Measurements from ENCODE around the gene DLK1.

The DLK1 gene

DNA sequence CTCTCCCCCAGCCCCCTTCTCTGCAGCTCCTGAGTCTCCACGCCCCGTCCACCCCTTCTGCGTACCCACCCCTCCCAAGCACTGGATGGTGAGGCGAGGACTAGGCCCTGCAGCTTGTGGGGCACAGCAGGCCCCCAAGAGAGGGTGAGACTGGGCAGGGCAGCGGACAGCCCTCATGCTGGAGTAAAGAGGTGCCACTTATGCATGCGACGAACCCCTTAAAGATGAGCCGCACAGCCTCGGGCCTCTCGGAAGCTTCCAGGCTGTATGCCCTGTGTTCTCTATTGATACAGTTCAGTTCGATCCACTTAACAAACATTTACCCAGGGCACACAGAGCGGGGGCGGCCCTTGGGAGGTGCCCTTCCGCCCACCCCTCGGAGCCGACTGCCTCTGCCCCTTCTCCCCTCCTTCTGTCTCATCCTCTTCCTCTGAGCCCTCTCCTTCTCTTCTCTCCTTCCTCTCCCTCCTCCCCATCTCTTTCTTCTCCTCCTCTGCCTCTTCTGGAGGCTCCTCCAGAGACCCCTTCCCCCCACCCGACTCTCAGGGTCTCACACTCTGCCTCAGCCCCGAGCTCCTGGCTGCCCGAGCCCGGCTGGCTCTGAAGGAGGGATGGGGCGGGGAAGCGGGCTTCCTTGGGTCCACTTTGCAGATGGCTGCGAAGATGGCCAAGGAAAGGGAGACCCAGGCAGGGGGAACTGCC, 32.7 kb upstream of the DLK1 start:
- DNase-seq, result no peak

DNA sequence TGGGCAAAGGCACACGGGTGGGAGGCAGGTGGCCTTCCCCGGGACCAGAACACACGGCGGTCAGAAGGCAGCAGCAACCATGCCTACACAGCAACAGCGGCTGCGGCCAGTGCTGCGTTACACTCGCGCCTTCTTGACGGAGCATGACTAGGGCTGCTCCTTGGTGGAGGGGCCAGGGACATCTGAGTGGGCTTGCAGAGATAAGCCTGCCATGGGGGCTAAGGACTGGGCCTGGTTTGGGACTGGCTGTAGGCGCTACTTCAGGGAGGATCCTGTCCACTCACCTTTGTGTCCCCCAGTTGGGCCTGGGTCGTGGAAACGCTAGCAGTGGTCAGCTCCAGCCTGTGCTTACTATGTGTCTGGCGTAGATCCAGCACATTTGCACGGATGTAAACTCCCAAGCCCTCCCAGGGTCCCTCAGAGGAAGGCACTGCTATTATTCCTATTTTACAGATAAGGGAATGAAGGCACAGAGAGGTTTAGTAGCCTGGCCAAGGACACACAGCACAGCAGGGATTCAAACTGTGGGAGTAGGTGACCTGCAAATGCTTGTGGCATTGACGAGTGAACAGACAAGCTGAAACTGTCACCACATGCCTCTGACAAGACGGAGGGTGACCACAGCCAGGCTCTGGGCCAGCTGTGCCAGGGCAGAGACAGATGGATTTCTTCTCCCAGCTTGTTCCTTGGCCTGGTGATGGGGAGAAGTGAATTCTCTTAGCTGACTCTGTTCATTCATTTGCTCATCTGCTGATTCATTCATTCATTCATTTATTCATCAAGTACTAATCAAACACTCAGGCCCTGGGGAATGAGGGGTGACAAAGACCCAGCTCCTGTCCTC, 31.9 kb upstream of the DLK1 start:
- no peak for DNase-seq

DNA sequence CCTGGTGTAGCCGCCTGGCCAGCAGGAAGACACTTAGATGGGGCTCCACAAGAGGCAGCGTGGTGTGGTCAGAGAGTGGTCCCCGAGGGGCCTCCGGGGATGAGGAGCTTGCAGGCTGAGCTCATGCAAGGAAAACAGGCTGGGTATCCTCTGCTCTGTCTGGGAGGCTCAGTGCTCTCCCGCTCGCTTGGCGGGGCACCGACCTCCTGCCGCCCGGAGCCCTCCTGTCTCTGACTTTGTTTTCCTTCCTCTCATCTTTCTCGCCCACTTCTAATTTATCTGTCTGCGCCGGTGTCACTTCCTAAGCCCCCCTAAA, 31.3 kb upstream of the DLK1 start:
- no peak for DNase-seq

DNA sequence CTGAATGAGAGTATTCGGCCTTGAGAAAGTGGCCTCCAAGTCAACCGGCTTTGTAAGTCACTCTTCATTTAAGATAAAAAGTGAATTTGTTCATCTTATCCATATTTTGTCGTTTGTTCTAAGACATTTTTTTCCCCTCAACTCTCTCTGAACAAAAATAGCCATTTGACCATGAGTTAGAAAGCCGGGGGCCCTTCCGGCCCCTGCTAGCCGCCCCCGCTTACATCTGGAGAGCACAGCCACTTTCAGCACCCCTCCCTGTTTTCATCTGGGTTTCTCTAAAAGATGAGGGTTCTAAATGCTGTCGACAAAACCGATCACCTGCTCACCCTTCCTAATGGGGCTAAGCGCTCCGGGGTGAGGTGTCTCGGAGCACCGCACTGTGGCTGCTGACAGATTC, 30.7 kb upstream of the DLK1 start:
- no peak for DNase-seq

DNA sequence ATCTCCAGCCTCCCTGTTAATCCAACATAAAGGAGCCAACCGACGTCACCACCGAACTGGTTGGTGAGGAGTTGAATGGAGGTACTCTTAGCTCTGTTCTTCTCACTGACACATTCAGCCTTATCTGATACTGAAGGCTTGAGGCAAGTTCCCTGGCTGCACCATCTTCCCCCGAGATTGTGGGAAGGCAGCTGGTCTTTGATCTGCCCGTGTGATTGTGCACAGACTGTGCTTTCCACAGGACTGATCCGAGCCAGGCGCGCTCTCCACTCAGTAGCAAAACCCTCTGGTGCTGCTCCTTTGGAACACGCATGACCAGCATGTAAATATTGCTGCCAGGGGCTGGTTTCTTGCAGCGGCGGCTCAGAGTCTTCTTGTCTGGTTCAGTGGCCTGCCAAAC, 30.1 kb upstream of the DLK1 start:
- DNase-seq, result no peak

DNA sequence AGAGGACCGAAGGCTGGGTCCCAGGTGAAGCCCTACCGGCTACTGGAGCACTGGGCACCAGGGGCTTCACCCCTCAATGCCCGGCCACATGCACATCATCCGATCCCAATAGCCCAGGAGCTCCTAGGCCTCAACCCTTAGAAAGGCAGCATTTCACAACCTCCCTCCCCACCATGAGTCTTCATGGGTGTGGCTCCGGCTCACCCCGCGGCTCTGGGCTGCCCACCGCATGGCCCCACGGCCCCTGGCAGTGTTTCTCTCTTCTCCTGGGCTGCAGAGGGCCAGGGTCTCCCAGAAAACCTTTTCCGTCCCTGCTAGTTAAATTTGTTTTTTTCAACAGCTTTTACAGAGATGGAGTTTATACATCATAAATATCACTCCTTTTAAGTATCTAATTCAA, 28.6 kb upstream of the DLK1 start:
- DNase-seq, result no peak

DNA sequence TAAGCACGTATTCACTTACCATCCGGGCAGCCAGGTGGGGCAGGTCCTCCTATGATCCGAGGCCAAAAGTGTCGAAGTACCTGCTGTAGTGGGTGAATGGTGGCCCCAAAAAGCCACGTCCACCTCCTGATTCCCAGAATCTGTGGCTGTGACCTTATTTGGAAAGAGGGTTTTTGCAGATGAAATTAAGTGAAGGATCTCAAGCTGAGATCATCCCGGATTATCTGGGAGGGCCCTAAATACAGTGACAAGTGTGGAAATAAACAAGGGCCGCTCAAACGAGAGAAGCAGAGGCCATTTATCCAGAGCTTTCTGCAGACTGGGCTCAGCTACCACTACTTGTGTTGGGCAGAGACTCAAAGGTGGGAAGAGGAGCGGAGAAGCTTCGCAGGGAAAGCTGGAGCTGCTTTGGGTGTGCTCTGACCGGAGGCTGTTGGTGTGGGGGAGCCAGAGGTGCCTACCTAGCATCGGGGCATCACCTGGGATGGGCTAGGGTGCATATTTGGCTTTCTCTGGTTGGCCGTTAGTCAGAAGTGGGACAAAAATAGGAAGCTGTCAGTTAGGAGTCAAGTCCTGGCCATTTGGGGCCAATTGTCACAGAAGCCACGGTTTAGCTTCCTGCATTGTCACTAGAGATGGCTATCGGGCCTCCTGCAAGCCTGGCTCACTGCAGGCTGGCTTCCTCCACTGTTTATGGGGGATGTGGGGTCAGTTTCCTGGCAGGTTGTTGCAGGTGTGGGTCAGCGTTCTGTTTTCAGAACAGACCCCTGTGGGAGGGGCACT, 27.8 kb upstream of the DLK1 start:
- DNase-seq, result no peak

DNA sequence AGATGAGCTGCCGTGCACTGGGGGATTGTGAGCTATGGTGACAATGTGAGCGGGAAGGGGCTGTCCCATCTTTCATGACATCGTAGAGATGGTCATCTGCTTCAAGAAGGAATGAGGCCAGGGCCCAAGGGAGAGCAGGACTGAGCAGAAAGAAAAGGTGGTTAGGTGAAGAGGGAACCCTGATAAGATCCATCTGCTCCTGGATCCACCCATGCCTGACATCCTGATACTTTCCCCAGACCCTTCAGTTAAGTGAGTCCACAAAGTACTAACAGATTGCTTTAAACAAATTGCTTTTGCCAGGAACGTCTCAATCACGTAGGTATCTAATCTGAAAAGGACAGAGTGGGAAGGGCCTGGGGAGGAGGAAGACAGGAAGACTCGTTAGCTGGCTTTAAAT, 25.4 kb upstream of the DLK1 start:
- no peak for DNase-seq

DNA sequence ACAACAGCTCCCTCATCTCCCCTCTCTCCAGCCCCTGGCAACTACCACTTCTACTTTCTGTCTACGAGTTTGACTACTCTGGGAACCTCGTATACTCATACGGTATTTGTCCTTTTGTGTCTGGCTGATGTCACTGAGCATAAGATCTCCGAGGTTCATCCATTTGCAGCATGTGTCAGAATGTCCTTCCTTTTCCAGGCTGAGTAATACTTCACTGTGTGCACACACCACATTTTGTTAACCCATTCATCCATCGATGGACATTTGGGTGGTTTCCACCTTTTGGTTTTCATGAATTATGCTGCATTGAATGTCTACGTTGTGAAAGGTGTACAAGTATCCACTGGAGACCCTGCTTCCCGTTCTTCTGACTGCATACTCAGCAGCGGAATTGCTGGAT, 24.1 kb upstream of the DLK1 start:
- no peak for DNase-seq

DNA sequence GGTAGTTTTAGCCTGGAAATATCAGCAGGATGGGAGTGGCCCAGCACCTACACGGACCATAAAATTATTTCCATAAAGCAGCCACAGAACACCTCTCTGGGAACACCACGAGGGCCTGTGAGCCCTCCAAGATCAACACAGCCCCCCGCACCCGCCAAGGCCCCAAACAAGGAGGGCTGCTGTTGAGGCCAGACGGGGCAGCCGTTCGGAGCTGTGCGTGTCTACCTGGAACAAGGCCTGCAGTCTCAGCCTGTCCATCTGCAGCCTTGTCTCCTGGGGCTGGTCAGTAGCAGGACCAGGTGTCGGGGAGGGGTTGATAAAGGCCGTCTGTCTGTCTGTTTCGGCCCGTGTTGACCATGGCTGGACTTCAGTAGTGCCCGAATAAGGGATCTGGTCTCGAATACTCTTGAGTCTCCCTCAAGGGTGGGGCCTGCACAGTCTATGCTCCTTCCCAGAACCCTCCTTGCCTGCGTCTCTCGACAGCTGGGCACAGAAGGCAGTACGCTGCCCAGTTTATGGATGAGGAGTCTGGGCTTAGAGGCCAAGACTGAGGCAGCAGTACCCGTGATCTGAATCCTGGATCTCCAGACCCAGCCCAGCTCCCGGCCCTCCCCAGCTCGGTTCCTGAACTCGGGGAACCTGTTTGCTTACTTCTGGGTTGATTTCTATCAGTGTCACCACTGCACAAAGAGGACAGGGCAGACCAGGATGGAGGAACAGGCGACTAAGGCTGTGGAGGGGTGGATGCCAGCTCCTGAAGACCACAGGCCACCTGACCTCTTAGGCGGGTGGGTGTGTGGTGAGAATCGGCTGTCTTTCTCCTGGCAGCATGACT, 23.1 kb upstream of the DLK1 start:
- no peak for DNase-seq

DNA sequence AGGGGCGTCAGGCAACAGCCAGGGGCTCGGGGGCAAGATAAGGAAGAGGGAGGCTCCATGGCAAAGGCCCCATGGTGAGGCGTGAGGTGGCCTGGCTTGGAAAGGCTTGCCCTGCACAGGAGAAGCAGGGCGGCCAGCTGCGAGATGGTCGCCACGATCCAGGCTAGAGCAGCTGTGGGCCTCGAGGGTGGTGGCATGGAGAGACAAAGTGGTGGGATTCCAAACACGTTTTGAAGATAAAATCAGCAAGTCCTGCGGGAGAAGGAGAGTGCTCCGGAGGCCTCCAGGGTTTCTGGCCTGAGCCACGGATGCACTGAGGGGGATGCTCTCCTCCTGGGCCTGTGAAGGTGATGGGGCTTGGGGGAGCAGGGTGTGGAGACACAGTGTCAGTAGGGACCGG, 20.5 kb upstream of the DLK1 start:
- DNase-seq, result no peak

DNA sequence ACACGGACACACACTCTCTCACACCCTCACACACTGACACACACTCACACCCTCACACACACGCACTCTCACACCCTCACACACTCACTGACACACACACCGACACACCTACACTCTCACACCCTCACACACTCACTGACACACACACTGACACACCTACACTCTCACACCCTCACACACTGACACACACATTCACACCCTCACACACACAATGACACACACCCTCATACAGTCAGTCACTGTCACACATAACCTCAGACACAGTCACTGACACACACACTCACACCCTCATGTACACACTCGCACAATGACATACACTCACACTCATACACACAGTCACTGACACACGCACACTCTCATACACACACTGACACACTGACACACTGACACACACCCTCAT, 19.8 kb upstream of the DLK1 start:
- DNase-seq, result no peak

DNA sequence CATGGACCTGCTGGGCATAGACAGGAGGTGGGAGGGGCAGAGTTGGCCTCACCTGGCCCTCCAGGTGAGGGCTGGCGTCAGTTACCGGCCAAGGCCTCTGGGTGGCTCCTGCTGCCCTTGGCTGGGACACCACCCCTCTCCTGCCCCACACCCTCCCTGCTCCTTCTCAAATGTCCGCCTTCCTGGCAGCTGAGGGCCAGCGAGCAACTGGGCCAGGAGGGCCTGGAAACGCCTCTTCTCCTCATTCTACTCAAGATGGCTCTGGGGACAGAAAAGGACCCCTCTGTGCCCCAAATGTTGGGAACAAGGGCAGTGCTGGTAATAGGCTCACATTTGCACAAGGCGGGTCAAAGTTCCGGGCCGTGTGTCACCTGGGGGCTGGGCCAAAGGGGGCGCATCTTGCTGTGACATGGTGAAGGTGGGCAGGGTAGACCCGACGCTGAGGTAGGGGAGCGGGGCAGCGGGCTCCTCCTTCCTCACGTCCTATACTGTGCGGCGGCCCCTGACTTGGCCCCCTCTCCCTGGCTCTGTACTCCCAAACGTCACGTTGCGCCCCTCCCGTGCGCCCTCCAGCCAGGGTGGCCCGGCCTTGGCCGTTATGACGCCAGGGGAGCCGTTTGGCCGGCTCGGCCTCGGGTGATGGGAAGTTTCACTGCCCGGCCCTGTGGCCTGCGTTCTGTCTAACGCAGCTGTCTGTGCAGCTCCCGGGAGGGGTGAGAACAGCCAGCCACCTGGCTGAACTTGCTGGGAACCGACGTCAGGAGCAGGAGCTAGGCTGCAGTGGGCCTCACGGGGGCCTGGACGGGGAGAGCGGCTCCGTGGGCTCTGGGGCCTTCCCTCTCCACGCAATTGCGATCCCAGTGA, 18.0 kb upstream of the DLK1 start:
- DNase-seq, result no peak

DNA sequence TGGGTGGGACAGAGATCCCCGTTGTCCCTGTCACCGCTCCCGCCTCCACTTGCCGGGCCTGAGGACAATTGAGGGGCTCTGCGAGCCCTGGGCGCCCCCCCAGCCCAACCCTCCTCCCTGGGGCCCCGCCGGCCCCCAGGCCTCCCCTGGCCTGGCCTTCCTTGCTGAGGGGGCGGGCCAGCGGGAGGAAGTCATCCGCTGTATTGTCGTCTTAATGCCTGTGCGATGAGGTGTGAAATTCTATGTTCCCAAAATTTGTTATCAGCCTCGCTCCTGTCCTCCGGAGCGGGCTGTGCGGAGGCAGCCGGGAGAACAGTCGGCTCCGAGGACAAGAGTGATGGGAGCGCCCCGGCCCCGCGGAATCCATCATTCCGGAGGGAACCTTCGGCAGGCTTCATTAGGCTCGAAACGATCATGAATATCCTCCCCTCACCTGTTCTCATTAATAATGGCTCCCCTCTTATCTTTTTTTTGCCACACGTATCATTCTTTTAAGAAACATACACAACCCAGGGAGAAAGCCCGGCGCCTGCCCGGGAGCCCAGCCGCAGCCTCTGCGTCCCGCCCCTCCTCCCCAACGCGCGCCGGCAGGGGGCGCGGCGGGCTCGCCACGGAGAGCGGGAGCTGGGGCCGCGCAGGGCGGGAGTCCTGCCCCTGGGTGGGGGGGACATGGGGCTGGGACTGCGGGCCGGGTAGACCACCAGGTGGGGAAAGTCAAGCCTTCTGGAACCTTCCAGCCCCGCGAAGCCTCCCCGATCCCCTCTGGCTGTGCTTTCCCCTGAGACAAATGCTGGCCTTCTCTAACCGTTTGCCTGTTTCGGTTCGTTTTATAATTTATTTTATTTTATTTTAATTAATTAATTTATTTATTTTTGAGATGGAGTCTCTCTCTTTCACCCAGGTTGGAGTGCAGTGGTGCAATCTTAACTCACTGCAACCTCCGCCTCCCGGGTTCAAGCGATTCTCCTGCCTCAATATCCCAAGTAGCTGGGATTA, 17.1 kb upstream of the DLK1 start:
- peak; percentile 23 to 47 for DNase-seq

DNA sequence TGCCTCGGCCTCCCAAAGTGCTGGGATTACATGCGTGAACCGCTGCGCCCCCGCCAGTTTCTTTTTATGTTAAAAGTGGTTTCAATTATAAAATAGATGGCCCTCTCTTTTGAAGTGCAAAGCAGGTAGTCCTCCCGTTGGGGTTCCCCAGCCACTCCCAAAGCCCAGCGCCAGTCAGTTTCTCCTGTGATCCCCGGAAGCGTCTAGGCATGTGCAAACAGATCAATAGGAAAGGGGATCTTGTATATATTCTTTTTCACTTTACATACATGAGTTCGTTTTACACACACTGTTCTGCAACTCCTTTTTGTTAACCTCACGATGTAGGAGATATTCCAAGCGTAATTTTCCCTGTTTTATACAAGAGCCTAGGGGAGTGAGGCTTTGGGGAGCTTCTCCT, 16.3 kb upstream of the DLK1 start:
- DNase-seq, result no peak

DNA sequence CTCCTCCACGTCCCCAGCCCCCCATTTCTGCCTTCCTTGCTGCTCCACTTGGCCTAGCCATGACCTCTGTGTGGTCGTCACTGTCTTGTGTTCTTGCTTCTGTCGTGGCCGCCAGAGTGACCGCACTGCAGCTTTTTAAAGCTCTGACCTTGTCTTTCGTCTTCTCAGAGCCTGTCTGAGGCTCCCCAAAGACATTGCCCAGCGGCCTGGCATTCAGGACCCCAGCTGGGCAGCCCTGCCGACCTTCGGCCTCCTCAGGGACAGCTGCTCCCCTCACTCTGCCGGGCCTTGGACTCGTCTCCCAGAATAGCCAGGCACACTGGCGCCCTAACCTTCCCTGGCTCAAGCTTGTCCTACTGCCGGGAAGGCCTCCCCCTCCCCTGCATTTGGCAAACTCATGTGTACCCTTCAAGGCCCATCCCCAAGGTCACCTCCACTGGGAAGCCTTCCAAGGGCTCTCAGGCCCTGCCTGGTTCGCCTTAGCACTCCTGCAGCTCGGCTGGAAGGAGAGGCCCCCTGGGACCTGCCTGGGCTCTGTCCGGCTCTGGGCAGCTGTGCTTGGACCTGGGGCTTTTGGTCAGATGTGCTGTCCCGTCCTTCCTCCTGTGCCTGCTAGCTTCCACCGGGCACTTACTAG, 15.7 kb upstream of the DLK1 start:
- DNase-seq, result peak in 1 of 2 experiments; percentile 23

DNA sequence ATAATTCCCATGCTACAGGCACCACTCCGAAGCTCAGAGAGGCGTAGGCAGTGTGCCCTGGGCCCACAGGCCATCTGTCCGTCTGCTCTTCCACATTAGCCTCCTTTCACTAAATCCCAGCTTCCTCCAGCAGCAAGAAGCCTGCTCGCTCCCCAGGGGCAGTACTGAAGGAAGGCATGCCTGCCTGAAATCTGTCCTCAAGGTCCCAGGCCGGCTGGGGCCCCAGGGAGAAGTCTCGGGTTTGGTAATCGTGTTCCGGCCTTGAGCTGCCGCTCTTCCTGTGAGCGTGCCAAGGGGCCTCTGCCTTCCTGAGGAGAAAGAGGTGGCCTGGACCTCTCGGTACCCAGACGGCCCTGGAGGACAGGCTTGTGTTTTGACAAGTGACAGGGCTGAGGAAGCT, 15.2 kb upstream of the DLK1 start:
- DNase-seq, result peak; percentile 89 to 92

DNA sequence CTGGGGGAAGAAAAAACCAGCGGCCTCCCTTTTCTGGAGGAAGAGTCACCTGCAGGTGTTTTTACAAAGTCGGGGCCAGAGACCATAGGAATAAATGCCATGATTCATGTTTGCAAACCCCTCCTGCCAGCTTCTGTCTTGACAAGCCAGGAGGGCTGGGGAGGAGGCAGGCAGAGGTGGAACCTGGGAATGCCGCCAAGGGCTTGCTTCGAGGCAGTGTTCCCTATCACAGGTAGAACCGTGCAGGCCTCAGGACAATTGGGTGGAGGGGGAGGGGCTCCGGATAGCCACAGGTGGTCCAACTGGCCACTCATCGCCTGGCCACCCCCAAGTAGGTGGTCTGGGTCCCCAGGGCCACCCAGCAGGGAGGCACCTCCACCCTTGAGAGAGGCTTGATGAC, 14.2 kb upstream of the DLK1 start:
- DNase-seq, result no peak

DNA sequence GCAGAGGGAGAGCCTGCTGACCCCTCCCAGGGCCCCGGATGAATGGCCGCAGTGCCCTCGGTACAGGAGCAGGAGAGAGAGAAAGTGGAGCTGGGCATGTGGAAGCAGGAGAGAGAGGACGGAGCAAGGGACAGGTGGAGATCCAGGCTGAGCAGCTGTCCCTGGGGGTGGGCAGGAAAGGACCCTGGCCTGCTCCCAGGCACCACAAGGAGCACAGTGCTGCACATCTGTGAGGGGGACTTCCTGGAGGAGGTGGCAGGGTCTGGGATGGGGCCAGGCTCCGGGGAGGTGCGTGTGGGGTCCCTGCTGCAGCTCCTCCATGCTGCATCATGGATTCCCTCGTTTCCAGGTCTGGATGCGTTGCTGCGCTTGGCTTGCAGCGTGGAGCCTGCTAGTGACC, 13.0 kb upstream of the DLK1 start:
- no peak for DNase-seq

DNA sequence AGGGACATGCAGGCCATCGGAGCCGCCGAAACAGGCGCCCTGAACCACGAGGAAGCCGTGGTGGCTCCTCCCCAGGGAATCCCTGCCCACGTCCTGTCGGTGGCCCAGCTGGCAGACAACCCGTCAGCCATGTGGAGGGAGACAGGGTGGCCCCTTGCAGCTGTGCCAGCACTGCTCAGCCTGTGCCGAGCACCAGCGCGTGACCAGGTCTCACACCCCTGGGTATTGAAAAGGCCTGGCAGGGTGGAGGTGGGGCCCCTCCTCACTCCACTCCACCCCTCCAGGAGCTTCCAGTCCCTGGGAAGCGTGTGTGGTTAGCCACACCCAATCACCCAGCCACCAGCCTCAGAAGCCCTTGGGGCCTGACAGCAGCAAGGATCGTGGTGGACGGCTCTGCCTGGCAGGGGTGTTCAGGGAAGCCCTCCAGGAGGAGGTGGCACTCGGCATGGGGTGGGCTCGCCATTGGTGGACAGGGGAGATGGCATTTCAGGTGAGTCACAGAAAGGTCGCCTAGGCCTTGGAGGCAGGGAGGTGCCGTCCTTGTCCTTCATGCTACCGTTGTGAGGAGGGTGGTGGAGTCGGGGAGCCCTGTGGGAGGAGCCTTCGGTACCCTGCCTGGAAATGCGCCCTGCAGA, 12.3 kb upstream of the DLK1 start:
- peak; percentile 55 to 68 for DNase-seq
